Activated naive CD4-positive, alpha-beta T cell treated with Interleukin-2 at 50 U/mL for 16 hours (primary cell): ENCODE data around the gene DPP10.
"Not testable (repeated sequence)": the region's sequence is repeated elsewhere in the genome, so short reads cannot be mapped to it uniquely, and the experiment has no call there.

Experiments
- DNase-seq: peaks from one replicate; pipeline ENCODE4 v3.0.0-alpha.2; 2020

DPP10 gene

DNA sequence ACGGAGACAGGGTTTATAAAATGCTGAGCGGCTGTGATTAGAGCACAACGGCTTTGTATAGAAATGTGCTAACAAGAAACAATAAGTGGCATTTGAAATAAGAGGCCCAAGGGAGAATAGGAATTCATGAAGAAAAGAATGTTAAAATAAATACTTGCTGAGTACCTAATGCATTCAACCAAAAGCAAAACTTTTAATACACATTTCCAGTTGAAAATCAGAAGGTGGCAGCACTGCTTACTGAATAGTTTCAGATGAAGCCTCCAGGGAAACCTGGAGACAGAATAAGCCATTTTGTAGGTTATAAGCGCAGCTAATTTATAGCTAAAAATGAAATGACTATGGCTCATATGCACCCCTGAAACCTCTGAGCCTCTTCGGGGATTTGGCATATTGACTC lies 286.6 kb downstream of the DPP10 start:
- no peak for DNase-seq

DNA sequence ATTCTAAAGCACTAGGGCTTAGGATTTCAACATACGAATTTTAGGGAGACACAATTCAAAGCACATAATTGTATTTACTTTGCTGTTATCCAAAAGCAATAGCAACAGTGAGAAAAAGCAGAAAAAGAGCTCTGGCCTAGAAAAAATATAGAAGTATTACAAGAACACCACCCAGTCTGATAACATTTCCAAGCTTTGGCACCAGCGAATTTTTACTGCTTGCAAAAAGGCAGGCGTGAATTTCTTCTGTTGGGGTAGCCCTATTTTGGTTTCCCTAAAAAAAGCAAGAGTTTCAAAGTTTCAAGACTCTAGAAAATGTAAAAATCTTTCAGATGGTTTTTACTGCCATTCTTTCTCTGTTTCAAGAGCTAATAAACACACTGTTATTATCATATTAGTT lies 292.7 kb downstream of the DPP10 start:
- no peak for DNase-seq

DNA sequence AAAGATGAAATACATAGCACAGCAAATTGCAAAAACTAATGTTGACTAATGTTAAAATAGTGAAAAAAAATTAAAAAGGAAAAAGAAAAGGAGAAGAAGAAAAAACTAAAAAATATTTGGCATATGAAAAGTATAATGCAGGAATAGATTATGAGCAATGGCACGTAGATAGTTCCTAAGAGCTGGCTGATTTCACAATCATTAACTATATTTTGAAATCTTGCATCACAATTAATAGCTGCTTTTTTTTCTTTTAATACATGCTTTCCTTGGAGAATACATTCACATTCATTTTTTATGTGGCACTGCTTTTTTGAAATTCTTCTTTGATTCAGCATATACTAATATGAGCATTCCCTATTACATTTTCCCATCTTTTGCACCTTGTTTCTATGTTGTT lies 299.8 kb downstream of the DPP10 start:
- DNase-seq = no peak

DNA sequence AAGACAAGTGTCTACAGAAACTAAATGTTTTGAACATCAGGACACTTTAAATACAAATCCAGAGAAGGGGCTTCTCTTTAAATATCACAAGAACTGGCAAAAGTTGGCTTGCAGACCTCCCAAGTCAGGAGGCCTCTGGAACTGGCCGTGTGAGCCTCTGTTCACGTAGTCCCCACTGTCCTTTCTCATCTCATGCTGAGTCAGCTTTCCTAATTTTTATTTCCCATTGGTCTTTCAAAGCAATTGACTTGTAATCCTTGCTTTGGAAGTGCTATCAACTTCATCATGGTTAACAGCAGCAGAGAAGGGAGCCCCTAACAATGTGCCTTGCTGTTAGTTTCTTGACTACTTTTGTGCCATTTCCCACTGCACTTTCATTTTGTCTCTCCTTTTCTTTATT lies 303.3 kb downstream of the DPP10 start:
- DNase-seq = no peak

DNA sequence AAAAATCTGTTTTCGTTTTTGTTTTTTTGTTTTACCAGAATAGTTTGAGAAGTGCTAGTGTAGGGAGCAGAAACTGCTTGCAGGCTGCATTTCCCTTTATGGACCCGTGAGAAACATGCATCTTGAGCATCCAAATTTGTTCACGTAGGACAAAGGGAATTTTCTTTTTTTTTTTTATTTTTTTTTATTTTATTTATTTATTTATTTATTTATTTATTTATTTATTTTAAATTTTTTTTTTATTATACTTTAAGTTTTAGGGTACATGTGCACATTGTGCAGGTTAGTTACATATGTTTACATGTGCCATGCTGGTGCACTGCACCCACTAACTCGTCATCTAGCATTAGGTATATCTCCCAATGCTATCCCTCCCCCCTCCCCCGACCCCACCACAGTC lies 305.7 kb downstream of the DPP10 start:
- not testable (repeated sequence) for DNase-seq

DNA sequence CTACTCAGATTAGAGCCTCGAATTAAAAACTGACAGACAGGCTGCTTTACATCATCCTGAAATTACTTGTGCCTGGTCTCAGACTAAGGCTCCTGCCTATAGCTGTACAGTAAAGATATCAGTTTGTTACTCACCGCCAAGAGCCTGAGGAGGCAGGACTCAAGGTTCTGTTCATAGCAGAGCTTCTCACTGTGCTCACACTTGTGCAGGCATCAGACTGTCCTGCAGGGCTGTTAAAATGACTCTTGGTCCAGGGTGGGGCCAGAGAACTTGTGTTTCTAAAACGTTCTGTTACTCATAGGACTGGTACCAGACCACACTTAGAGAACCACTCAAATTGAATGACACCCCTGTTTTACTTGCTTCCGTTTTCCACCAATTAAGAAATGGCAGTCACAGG lies 310.0 kb downstream of the DPP10 start:
- no peak for DNase-seq

DNA sequence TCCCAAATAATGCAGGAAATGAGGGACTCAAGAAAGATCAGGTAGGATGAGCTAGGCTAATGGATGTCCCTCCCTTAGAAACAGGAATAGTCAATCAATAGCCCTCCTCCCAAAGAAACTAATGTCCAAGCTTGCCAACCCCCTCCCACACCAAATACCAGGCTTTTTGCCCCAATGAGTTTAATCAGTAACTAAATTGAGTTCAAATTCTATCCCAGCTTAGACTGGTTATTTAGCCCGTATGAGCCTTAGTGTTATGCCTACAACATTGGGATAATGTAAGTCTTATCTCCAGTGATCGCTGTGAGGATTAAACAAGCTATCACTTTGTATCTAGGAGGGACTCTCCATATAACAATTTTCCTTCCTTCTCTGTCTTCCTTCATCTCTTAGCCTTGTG lies 310.7 kb downstream of the DPP10 start:
- DNase-seq = no peak

DNA sequence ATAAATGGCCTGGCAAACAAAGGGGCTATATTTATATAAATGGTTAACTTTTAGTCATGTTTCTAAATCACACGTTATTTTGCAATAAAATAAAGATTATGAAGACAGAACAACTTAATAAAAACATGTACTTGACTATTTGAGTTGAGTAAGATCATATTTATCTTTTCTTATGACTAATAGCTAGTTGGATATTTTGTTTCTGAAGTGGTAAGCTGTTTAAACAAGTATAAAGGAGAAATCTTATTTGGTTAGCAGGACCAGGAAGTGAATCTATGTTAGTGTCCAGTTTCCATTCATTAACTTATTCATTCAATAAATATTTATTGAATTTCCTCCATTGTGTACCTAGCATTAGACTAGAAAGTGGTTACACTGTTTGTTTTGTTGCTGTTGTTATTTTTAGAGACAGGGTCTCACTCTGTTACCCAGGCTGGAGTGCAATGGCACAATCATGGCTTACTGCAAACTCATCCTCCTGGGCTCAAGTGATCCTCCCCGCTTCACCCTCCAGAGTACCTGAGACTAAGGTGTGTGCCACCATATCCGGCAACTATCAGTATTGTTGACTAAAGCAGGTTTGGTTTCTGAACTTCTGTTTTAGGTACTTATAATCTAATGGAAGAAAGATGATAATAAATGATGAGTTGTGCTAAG lies 312.6 kb downstream of the DPP10 start:
- DNase-seq = no peak

DNA sequence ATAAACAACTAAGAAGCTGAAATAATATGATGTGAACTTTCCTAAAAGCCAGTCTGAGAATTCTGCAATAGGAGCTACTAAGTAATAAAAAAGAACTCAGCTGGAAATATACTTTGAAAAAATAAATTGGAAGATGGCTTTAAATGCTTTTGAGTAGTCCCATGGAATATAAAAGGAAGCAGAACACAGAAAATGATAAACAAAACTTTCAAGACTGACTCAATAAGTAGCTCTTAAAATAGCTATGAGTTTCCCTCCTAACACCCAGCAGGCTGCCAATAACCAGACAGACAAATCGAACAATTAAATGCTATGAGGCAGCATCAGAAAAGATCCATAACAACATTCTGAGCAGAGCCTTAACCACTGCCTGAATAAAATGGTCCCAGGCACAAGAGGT lies 319.9 kb downstream of the DPP10 start:
- DNase-seq = no peak

DNA sequence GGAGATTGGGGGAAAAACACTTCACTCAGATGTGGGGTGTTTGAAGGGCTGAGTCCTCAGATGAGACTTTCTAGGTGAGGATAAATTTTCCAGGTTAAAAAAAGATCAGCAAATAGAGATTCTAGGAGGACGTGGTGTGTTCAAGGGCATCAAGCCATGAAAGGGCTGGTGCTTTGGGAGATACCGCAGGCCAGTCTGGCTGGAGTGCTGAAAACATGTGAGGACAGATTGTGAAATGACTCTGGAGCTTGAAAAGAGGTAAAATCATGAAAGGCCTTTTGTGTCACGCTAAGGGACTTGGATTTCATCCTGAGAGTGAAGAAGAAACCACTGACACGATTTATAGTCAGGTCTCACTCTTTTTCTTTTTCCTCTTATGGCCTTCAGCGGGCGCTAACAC lies 320.5 kb downstream of the DPP10 start:
- no peak for DNase-seq

DNA sequence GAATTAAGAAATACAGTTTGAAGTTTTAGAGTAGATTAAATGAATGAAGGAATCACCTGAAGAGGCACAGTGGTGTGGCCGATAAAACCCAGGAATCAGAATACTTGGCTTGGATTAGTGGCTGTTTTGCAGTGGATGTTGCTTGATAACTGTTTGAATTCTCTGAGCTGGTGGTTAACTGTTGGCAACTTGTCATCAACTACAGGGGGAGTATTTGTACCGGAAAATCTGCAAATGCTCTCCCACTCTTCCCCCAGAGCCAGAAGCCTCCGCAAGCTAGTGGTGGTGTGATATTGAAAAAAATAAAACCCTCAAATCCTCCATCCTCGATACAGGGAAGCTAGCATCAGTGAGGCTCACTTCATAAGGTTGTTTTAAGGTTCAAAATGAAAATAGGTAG lies 326.7 kb downstream of the DPP10 start:
- no peak for DNase-seq

DNA sequence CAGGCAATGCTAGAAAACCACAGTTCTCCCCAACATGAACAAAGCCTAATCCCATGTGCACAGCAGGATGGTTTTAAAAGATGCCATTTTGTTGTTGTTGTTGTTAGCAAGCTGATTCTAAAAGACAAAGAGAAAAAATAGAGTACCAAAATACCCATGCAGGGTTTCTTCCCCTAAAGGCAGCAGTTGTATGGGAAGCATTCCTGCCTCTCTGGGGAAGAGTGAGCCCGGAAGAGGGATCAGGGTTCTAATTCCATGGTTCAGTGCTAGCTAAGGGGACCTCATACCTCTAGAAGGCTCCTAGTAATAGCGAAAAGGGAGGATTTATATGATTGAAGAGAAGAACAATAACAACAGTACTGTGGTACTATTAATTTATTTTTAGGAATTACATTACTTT lies 327.6 kb downstream of the DPP10 start:
- no peak for DNase-seq

DNA sequence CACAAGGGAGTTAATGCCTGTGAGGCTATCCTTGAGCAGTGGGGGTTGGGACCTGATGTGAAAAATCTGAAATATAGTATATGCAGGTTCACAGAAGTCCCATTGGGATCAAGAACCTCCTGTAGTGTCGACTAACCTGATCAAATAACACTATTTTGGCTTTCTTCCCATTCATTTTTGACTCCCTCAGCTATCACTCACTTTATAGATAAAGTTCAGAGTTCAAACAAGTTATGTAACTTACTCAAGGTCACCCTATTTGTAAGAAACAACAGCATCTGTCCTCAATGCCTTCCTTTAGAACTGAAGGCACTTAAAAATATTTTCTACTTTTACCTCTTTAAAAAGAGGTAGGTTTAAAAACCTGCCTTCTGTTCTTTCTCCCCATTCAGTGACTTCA lies 341.6 kb downstream of the DPP10 start:
- DNase-seq = no peak

DNA sequence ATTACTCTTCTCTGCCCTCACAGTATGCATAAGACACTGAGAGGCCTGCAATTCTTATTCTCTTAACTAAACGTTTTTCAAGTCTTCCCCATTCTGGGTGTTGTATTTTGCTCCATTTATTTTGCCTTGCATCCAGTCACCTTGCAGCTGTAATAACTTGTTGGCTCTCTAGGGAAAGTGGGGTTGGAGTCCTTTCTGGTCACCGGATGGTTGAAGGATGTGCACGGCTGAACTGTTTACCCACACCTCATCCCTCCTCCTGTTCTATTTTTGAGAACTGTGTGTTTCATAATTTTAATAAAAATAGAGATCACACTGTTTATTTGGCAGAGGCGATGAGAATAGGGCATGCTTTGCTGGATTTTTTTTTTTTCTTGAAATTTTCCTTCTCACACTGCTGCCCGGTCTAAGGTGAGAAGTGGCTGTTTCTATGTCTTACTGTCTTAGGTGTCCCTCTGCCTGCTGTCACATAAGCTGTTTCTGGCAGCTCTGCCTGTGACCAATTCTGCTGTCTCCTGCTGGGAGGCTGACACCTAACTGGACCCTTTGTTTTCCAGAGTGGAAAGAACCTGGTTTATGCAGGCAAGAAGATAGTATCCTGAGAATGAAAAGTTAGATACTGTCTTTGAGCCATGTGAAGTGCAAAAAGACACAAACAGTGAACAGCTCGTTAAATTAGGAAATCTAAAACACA lies 342.6 kb downstream of the DPP10 start:
- DNase-seq = no peak

DNA sequence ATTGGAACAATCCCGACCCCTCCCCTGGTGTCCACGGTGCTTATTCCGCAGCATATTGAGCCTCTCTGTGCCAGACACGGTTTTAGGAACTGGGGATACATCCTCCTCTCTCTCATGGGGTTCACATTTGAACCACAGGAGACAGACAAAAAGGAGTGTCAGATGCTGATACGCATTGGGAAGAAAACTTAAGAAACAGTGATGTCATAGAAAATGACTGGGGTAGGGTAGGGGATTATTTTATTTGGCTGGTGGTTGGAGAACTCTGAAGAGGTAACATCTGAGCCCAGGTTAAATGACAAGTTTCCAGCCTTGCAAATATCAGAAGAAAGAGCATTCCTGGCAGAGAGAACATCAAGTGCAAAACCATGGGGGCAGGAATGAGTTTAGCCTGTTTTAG lies 344.5 kb downstream of the DPP10 start:
- DNase-seq = no peak

DNA sequence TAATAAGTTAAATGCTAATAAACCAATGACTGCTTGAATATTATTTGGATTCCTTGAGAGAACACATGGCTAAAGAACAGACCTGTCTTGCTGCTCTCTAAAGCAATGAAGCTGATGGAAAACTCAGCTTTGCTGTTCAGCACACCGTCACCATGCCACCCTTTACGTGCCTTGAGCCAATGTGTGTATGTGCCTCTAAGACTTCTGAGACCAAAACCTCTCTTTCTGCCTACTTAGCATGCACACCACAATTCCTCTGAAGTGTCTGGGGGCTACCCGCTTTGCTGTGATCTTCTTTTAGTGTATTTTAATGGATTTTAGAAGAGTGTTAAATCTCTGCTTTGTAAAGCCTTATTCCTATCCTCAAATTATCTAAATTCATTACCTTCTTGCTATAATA lies 345.0 kb downstream of the DPP10 start:
- no peak for DNase-seq

DNA sequence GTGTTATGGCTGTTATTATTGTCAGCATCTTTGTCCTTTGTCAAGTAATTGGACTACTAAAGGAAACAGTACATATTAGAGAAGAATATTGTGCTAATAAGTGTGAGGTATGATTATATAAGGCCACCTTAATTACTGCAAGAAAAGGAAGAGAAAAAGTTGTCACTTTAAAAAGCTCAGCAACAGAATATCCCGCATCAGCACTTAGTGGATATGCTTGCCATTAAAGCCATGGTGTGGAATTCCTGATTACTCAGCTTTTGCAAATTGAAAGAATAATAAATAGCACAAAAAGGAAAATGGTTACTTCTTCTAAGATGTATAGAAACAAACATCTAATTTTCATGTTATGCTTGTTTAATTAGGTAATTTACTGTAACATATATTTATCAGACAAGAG lies 347.5 kb downstream of the DPP10 start:
- no peak for DNase-seq

DNA sequence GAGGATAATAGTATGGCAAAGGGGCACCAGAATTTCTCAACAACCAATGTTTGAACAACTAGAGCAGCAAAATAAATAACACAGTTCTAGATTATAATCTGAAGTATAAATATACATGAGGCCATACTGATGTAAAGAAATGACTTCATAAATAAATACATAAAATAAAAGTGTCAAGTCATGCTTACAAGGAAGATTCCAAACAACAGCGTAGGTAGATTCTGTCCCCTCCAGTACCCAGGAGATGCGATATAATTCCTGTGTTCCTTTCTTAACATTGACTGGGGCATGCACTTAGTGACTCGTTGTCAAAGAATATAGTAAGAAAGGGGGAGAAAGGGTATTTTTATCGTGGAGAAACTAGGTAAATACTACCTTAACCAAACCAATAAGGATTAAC lies 355.1 kb downstream of the DPP10 start:
- DNase-seq = no peak

DNA sequence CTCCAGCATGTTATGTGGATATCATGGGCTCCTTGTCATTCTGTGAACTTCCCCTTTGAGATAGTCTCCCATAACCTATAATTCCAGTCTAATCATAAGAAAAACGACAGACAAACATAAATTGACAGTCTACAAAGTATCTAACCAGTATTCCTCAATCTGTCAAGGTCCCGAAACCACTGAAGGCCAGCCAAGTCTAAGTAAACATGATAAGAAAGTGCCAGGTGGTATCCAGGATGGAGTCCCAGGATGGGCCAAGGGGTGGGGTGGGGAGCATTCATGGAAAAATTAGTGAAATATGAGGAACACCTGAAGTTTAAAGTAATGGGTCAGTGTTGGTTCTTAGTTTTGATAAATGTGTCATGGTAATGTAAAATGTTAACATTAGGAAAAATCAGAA lies 355.5 kb downstream of the DPP10 start:
- DNase-seq = no peak

DNA sequence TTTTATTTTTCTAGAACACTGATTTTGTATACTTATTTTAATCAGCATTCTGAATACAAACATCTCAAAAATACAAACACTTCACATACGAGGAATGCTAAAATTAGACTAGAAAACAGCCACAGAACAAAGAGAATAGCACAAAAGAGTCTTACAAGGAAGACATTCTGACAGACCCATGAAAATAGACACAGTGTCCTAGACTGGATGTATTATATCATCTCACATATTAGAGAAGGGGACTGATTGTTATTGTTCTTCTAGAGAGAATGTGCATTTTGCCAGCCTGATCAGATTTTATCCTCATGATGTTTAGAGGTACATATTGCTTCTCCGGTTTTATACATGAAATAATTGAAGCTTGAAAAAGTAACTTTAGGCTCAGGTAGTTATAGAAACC lies 357.9 kb downstream of the DPP10 start:
- DNase-seq = no peak

DNA sequence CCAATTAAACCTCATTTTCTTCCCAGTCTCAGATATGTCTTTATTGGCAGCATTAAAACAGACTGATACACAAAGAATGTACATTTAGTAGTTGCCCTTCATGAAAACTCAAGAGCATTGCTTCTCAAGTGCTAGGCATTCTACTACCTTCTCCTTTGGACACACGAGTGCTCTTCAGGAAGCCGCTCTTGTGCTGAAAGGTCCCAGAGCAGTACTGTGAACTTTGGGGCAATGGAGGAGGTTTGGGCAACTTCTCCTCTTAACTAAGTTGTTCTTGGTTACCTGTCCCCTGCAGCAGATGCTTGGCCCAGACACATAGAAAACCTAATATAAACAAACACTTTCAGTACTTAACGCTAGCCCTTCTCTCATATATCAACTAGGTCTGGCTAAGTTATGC lies 362.8 kb downstream of the DPP10 start:
- DNase-seq = no peak

DNA sequence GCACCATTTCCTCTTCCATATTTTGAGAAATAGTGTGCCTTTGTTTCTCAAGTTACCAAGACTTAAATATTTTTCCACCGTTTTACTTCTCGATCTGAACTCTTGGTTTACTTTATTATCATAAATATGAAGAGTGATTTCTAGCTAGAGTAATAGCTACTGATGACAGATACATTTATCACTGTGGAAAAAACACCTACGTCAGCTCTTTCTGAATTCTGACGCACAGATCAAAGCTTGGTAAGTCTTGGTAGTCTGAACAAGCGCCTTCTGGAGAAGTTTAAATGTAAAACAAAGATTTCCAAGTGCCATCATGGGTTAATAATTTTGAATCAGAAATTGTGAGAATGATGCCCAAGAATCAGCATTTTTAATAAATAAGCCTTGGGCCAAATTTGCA lies 367.7 kb downstream of the DPP10 start:
- DNase-seq = no peak

DNA sequence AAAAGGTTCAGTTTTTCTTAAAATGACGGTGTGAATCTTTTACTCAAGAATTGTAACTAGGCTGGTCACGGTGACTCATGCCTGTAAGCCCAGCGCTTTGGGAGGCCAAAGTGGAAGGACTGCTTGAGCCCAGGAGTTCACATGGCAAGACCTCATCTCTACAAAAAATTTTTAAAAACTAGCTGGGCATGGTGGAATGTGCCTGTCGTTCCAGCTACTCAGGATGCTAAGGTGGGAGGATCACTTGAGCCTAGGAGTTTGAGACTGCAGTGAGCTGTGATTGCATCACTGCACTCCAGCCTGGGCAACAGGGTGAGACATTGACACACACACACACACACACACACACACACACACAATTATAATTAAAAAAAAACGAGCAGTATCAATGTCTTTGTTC lies 369.8 kb downstream of the DPP10 start:
- DNase-seq = no peak

DNA sequence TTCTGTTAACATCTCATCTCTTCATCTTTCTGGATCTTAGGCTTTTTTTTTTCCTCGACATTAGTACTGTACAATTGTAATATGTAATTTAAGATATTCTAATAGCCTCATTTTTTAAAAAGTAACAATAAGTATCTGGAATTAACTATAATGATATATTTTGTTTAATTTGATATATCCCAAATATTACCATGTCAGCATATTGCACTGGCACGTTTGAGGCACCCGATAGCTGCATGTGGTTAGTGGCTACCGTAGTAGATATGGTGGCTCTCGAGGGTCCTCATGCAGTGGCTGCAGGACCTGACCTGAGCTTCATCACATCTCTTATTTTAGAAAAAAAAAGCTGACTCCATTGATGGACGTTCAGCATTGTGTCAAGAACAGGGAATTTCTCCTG lies 371.9 kb downstream of the DPP10 start:
- DNase-seq = no peak

DNA sequence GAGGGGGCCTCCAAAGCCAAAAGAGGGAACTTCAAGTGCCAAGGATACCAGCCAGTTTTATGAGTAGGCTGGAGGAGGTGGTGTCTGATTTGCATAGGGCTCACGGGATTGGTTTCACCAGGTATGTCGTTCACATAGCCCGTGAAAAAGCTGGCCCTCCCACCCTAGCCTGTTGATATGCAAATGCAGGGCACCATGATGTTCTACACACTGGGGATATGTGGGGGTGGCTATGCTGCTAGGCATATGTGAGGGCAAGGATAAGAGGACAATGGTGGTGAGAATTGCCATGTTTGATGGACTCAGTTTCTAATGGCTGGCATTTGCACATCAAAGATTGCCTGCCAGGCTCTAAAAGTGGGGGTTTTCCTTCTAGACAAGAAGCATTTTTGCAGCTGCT lies 378.6 kb downstream of the DPP10 start:
- DNase-seq = no peak
